Ectodermal cell (in vitro differentiated cells): ENCODE results near the gene FRMD6. TPM values are rescaled to one million over a fixed set of nuclear protein-coding genes. Genes with fewer than 3 reads are reported as not detected.

Experiments used
- H3K27ac ChIP-seq: 2 replicates; pipeline ENCODE4 v1.7.0; 2013; ENCODE audit warnings: mild to moderate bottlenecking, low read depth, low read length; ENCODE audit not compliant: insufficient read depth, poor library complexity, severe bottlenecking
- H3K27me3 ChIP-seq: 2 replicates; pipeline ENCODE4 v1.7.0; 2013; ENCODE audit warnings: mild to moderate bottlenecking, low read length; ENCODE audit not compliant: insufficient read depth, control insufficient read depth, poor library complexity, severe bottlenecking
- H3K36me3 ChIP-seq: one replicate; pipeline ENCODE4 v1.7.0; 2013; ENCODE audit warnings: low read length; ENCODE audit not compliant: control insufficient read depth, insufficient read depth
- H3K4me1 ChIP-seq: one replicate; pipeline ENCODE4 v1.7.0; 2013; ENCODE audit warnings: low read length; ENCODE audit not compliant: control insufficient read depth, insufficient read depth
- H3K4me3 ChIP-seq: 2 replicates; pipeline ENCODE4 v1.7.0; 2013; ENCODE audit warnings: low read depth, low read length, control low read depth; ENCODE audit not compliant: insufficient read depth
- H3K9me3 ChIP-seq: 2 replicates; pipeline ENCODE4 v1.7.0; 2013; ENCODE audit warnings: mild to moderate bottlenecking, low read length, moderate library complexity; ENCODE audit not compliant: control insufficient read depth
- WGBS, 2 experiments: methylation state at CpG; one replicate each; pipeline ENCODE4 v1.1.7; 2013; ENCODE audit warnings: missing lambda C conversion rate in 2 of 2; 5-methylcytosine and 5-hydroxymethylcytosine counted together
- polyA plus RNA-seq, 4 experiments: library from polyadenylated mRNA; stranded (reverse); fragments of 50-300 nt; gene quantifications; one replicate each; pipeline ENCODE4 v1.2.3, GENCODE V29; 2013

Gene FRMD6
- polyA plus RNA-seq (2013, experiment 1 of 4), result 21.1 TPM
- polyA plus RNA-seq (2013, experiment 2 of 4), result 22.6 TPM
- polyA plus RNA-seq (2013, experiment 3 of 4), result 15.3 TPM
- polyA plus RNA-seq (2013, experiment 4 of 4), result 18.1 TPM

DNA sequence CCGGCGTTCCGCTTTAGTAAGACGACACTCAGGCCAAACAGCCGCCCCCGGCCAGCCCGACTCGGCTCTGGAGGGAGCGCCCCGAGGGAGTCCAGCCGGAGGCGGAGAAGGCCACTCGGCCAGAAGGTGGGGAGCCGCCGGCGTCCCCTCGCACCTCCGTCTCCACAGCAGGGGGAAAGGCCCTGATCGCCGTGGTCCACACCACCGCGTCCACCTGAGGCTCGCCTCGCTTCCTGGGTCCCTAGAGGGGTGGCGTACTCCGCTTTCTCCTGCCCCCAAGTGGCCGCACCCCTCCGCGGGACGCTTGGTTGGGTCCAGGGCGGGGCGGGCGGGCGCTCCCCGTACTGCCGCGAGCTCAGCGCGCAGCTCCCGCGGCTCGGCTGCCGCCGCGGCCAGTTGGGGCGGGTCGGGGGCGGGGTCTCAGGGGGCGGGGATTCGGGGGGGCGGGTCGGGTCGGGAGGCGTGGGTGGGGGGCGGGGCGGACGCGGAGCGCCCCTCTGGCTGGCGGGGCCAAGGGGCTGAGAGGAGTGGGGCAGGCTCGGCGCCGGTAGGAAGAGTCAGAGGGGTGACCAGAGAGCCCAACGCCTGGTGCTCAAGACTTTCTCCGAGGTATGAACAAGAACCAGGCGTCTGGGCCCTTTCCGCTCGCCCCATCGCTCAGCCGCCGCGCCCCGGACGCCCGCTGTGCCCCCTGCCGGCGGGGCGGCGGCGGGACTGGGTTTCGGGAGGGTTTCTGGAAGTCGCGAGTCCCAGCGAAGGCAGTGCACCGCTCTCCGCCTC lies at the start of gene FRMD6:
FRMD6 (plus strand) TSS at position 523 of the 780 bp plus-strand sequence. CDS start 37,927 bp downstream, outside the sequence.
- no peaks in the 10 kb centered on the region for H3K27me3 ChIP-seq
- 0% methylated on average over 74 to 85 of the region's 86 CpGs for WGBS, 2 experiments
- H3K27ac ChIP-seq, result peak within 1 kb of the TSS; percentile 96
- no peaks in the 10 kb centered on the region for H3K36me3 ChIP-seq
- no peaks in the 10 kb centered on the region for H3K9me3 ChIP-seq
- peaks cover 8% of the 10 kb centered on the region for H3K4me1 ChIP-seq
- H3K4me3 ChIP-seq, result peak within 1 kb of the TSS; percentile 73

DNA sequence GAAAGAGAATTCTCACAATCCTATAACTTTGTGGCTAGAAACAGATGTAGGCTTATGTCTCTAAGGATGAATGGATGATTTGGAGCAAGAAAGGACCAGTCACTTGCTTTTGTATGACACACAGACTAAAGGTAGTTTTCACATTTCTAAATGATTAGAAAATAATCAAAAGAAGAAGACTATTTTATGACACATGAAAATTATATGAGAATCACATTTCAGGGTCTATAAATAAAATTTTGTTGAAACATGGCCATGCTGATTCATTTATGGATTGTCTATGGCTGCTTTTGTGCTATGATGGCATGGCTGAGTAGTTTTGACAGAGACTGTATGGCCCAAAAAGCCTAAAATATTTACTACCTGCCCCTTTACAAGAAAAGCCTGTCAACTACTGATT lies 49.4 kb upstream of the FRMD6 start:
- H3K4me3 ChIP-seq, result no peak overlapping the region
- no peaks in the 10 kb centered on the region for H3K36me3 ChIP-seq
- no peaks in the 10 kb centered on the region for H3K4me1 ChIP-seq
- H3K9me3 ChIP-seq, result no peaks in the 10 kb centered on the region
- no peak overlapping the region for H3K27ac ChIP-seq
- H3K27me3 ChIP-seq, result no peaks in the 10 kb centered on the region

DNA sequence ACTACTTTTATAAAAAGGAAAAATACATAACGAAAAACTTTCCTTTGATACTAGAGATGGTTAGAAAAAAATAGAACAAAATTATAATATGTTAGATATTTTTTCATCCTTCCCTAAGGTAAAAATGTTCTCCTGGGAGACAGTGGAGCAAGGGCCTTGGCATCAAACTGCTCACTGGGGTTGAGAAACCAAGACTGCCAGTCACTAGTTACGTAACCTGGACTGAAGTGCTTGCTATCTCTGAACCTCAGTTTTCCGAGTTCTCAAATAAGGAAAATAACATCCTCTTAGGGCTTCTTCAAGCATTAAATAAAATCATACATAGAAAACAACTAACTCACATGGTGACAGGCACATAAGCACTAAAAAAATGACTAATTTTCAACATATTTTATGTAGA lies 48.2 kb upstream of the FRMD6 start:
- Histone ChIP-seq H3K9me3 (no peaks in the 10 kb centered on the region), H3K4me3 (no peak overlapping the region), H3K27ac (no peak overlapping the region), H3K36me3 (no peaks in the 10 kb centered on the region), H3K4me1 (no peaks in the 10 kb centered on the region), H3K27me3 (no peaks in the 10 kb centered on the region)
- 98% methylated on average over 2 of the region's 3 CpGs for WGBS, 2 experiments

DNA sequence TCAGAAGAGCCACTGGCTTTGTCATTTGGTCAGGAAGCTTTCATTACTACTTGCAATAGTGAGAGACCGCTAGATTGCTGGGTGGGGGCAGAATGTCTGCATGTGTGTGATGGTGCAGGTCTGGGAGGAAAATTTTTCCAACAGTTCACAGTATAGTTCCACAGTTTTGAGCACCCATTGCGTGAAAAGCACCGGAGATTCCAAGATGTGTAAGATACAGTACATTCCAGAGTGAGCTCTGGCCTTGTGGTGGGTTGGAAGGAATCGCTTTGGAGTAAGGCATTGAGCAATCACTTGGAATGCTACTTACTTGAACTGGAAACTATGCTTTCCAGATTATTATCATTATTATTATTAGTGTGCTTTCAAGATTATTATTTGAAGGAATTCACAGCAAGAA lies 47.6 kb upstream of the FRMD6 start:
- Histone ChIP-seq H3K9me3 (no peaks in the 10 kb centered on the region), H3K4me1 (no peaks in the 10 kb centered on the region), H3K27ac (no peak overlapping the region), H3K36me3 (no peaks in the 10 kb centered on the region), H3K4me3 (no peak overlapping the region), H3K27me3 (no peaks in the 10 kb centered on the region)
- WGBS, 2 experiments, result 92 to 96% methylated on average over 3 to 4 of the region's 4 CpGs

DNA sequence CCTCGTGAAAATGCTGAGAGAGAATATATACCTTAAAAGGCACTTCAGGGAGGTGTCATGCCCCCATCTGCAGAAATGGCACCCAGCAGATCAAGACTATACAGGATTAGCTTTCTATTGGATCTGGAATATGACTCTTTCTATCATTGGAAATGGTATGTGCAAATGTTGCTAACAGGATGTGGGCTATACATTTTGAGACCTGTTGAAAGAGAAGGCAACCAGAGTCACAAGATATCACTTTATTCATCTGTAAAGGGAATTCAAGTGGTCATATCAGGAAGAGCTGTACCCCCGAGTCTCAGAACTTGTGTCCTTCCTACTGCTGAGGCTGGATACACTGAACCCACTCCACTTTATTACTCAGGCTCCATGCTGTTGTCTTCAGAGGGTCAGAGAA lies 46.1 kb upstream of the FRMD6 start:
- WGBS, 2 experiments, result 81 to 95% methylated on average over 2 of the region's 2 CpGs
- H3K4me3 ChIP-seq, result no peak overlapping the region
- no peaks in the 10 kb centered on the region for H3K36me3 ChIP-seq
- H3K27ac ChIP-seq, result no peak overlapping the region
- H3K27me3 ChIP-seq, result no peaks in the 10 kb centered on the region
- no peaks in the 10 kb centered on the region for H3K4me1 ChIP-seq
- H3K9me3 ChIP-seq, result no peaks in the 10 kb centered on the region

DNA sequence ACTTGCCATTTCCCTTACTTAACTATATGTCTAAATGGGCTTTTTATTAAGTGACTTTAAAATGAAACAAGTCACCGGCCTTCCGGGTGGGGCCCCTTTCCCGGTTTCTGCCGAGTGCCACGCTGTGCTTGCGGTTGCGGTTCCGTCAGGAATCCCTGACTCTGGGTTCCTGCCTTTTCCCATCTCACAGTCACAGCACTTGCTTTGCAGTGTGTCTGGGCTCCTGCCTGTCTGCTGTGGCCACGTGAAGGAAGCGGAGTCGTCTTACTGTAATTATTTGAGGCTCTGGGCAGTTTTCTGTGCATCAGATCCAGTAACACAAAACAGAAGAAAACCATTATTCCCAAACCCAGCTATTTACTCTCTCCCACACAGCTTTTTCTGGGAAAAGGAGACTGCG lies 44.0 kb upstream of the FRMD6 start:
- H3K9me3 ChIP-seq, result no peaks in the 10 kb centered on the region
- no peak overlapping the region for H3K27ac ChIP-seq
- H3K36me3 ChIP-seq, result no peaks in the 10 kb centered on the region
- 91 to 92% methylated on average over 12 of the region's 12 CpGs for WGBS, 2 experiments
- H3K4me1 ChIP-seq, result no peaks in the 10 kb centered on the region
- H3K4me3 ChIP-seq, result no peak overlapping the region
- H3K27me3 ChIP-seq, result no peaks in the 10 kb centered on the region

DNA sequence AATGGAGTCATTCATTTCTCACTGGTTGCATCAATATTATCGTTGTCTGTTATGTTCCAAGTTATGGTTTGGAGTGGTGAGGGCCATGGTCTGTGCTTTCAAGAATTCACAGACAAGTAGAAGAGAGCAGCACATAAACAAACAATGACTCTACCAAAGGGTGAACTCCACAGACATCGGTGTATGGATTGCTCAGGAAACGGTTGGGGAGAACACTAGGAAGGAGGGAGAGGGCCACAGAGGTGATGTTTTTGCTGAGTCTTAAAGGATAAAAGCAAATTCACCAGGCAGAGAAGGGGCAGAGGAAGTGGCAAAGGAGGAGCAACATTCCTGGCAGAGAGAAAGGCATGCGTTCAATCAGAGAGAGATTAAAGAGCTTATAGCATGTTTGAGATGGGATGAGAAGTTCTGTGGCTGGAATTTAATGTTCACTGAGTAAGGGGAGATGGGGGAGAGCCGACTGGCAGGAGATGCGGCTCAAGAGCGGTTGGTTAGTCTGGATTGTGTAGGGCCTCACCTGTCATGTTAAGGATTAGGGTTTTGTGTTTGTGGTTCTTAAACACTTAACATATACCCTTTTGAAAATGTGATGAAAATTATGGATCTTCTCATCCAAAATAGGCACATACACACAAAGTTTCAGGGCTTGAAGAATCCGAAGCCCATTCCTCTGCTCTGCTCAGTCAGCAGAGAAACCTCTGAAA lies 42.3 kb upstream of the FRMD6 start:
- Histone ChIP-seq H3K9me3 (no peaks in the 10 kb centered on the region), H3K27ac (no peak overlapping the region), H3K4me3 (no peak overlapping the region), H3K4me1 (no peaks in the 10 kb centered on the region), H3K36me3 (no peaks in the 10 kb centered on the region), H3K27me3 (no peaks in the 10 kb centered on the region)
- WGBS, 2 experiments, result 88 to 89% methylated on average over 7 to 8 of the region's 8 CpGs

DNA sequence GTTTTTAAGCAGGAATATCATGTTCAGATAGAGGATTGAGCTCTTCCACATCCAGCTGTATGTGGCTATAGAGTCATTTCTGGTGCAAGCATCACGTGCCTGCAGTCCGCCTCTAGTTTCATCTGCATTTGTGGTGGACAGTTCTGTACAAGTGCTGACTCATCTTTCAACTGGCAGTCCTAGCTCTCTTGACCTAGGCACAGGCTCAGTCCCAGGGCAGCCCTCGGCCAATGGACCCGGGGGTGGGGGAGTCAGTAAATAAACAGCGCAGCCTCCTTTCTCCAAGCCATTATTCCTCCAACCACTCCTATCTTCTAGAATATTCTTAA lies 41.8 kb upstream of the FRMD6 start:
- H3K9me3 ChIP-seq, result no peaks in the 10 kb centered on the region
- H3K27me3 ChIP-seq, result no peaks in the 10 kb centered on the region
- H3K27ac ChIP-seq, result no peak overlapping the region
- no peaks in the 10 kb centered on the region for H3K4me1 ChIP-seq
- WGBS, 2 experiments, result 93 to 95% methylated on average over 5 of the region's 5 CpGs
- H3K4me3 ChIP-seq, result no peak overlapping the region
- H3K36me3 ChIP-seq, result no peaks in the 10 kb centered on the region

DNA sequence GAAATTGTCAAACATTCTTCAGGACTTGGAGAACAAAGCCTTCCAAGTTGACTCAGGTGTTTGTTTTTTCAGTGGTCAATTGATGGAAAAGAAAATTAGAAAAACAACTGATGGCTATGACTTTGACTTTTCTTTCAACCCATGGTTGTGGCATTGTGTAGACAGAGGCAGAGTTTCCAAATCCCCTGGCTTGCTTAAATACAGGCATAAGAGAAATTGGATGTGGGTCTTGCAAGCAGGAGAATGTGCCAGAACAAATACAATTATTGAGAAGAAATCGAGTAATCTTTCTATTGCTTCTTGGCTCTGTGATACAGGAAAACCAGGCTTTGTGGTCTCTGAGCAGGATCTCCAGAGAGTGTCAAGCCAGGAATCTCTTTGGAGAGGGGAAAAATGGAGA lies 40.9 kb upstream of the FRMD6 start:
- Histone ChIP-seq H3K27ac (no peak overlapping the region), H3K4me3 (no peak overlapping the region), H3K9me3 (no peaks in the 10 kb centered on the region), H3K27me3 (no peaks in the 10 kb centered on the region), H3K36me3 (no peaks in the 10 kb centered on the region), H3K4me1 (no peaks in the 10 kb centered on the region)
- WGBS, 2 experiments, result 93 to 97% methylated on average over 1 of the region's 1 CpG

DNA sequence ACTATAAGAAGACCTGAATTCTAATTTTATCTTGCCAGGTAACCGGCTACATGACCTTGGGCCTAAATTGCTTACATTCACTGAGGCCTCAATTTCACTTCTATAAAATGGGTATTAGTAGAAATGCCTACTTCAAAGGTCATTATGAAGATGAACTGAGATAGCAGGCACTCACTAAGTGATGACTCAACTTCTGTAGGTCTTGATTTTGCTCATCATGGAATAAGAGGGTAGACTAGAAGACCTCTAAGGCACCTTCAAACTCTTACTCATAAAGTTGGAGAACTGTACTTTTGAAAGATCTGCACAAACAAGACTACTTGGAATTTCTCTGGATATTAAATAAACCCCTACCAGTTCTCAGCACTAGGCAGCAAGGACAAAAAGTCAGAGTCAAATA lies 39.3 kb upstream of the FRMD6 start:
- Histone ChIP-seq H3K9me3 (no peaks in the 10 kb centered on the region), H3K4me3 (no peak overlapping the region), H3K4me1 (no peaks in the 10 kb centered on the region), H3K36me3 (no peaks in the 10 kb centered on the region), H3K27ac (no peak overlapping the region), H3K27me3 (no peaks in the 10 kb centered on the region)
- WGBS, 2 experiments, result 18 to 45% methylated on average over 1 of the region's 1 CpG
